ENCODE measurements around the gene VIP.

The VIP gene

GRCh38 chr6:152783217-152783878 is 32.8 kb downstream of the VIP start:
- DNase-seq = no peak

GRCh38 chr6:152794696-152795095 is 44.1 kb downstream of the VIP start:
- no peak for DNase-seq

- no peak for DNase-seq
Measured at GRCh38 chr6:152804150-152804549, 53.6 kb downstream of the VIP start.
